OCI-LY1 (cell line): ENCODE results near the gene KRT35.

ENCODE experiments used
- H2AFZ ChIP-seq: fragments of 200-600 bp; sonication (generic), shearing (Covaris generic); 2 replicates; pipeline ENCODE4 v1.6.0; 2014; ENCODE audit warnings: antibody characterized with exemption, mild to moderate bottlenecking, low read length
- H3F3A ChIP-seq: fragments of 200-600 bp; sonication (generic), shearing (Covaris generic); 2 replicates; pipeline ENCODE4 v1.6.0; 2014; ENCODE audit warnings: mild to moderate bottlenecking, antibody characterized with exemption, low read length, moderate library complexity; ENCODE audit not compliant: insufficient read depth
- H3K27ac ChIP-seq: fragments of 200-600 bp; sonication (generic); 2 replicates; pipeline ENCODE4 v1.5.1; 2014; ENCODE audit warnings: low read length, mixed run types, mild to moderate bottlenecking, low read depth; ENCODE audit not compliant: poor library complexity, severe bottlenecking
- H3K27me3 ChIP-seq: fragments of 200-600 bp; sonication (generic); 2 replicates; pipeline ENCODE4 v1.6.0; 2014; ENCODE audit warnings: antibody characterized with exemption, mild to moderate bottlenecking, low read length, moderate library complexity; ENCODE audit not compliant: insufficient read depth
- H3K36me3 ChIP-seq: fragments of 200-600 bp; sonication (generic); 2 replicates; pipeline ENCODE4 v1.6.1; 2014; ENCODE audit warnings: mild to moderate bottlenecking, antibody characterized with exemption, low read length, moderate library complexity, mixed read lengths; ENCODE audit not compliant: insufficient read depth
- H3K4me1 ChIP-seq: fragments of 200-600 bp; sonication (generic); 2 replicates; pipeline ENCODE4 v1.5.1; 2014; ENCODE audit warnings: mild to moderate bottlenecking, low read length, moderate library complexity; ENCODE audit not compliant: insufficient read depth, severe bottlenecking
- H3K4me2 ChIP-seq: fragments of 200-600 bp; sonication (generic), shearing (Covaris generic); 2 replicates; pipeline ENCODE4 v1.6.1; 2014; ENCODE audit warnings: low read length
- H3K4me3 ChIP-seq: fragments of 200-600 bp; sonication (generic); 2 replicates; pipeline ENCODE4 v1.5.1; 2014; ENCODE audit warnings: low read length, low read depth, mild to moderate bottlenecking, mixed read lengths; ENCODE audit not compliant: poor library complexity, severe bottlenecking
- H3K79me2 ChIP-seq: fragments of 200-600 bp; shearing (Covaris generic); 2 replicates; pipeline ENCODE4 v1.6.1; 2016; ENCODE audit warnings: mixed run types, low read length, mixed read lengths; ENCODE audit not compliant: insufficient read depth
- H3K9ac ChIP-seq: fragments of 200-600 bp; sonication (generic), shearing (Covaris generic); 2 replicates; pipeline ENCODE4 v1.6.1; 2014; ENCODE audit warnings: mild to moderate bottlenecking, low read length, mixed read lengths
- H3K9me2 ChIP-seq: fragments of 200-600 bp; sonication (generic), shearing (Covaris generic); 2 replicates; pipeline ENCODE4 v1.6.1; 2014; ENCODE audit warnings: low read depth, mild to moderate bottlenecking, low read length, mixed read lengths
- H3K9me3 ChIP-seq: fragments of 200-600 bp; shearing (Covaris generic); 2 replicates; pipeline ENCODE4 v1.6.1; 2014; ENCODE audit warnings: low read length, mixed read lengths
- H4K20me1 ChIP-seq: fragments of 200-600 bp; sonication (generic), shearing (Covaris generic); 2 replicates; pipeline ENCODE4 v1.6.0; 2016; ENCODE audit warnings: mild to moderate bottlenecking, low read length; ENCODE audit not compliant: insufficient read depth
- CTCF ChIP-seq: fragments of 200-600 bp; sonication (generic), shearing (Covaris generic); IDR thresholded peaks from 2 replicates; pipeline ENCODE4 v1.5.1; 2017; ENCODE audit warnings: mild to moderate bottlenecking, antibody characterized with exemption, low read length, moderate library complexity, mixed read lengths
- EZH2 ChIP-seq: fragments of 200-600 bp; sonication (generic), shearing (Covaris generic); IDR thresholded peaks from 2 replicates; pipeline ENCODE4 v1.8.0; 2017; ENCODE audit warnings: borderline replicate concordance, mixed run types, mild to moderate bottlenecking, antibody characterized with exemption, low read length, moderate library complexity, mixed read lengths

Gene KRT35

GRCh38 chr17:41448506-41448905 lies 32.4 kb downstream of the KRT35 start:
- Histone ChIP-seq H3K36me3 (no peaks in the 10 kb centered on the region), H3K9ac (no peak overlapping the region), H3K79me2 (no peaks in the 10 kb centered on the region), H2AFZ (no peak overlapping the region), H4K20me1 (no peaks in the 10 kb centered on the region), H3K27me3 (no peaks in the 10 kb centered on the region), H3K4me1 (no peaks in the 10 kb centered on the region), H3K27ac (no peak overlapping the region), H3K9me2 (no peaks in the 10 kb centered on the region), H3K4me3 (no peak overlapping the region), H3K9me3 (no peaks in the 10 kb centered on the region), H3K4me2 (no peak overlapping the region), H3F3A (no peaks in the 10 kb centered on the region)
- TF ChIP-seq CTCF (no peak), EZH2 (no peak)

GRCh38 chr17:41446806-41447205 lies 34.1 kb downstream of the KRT35 start:
- no peak overlapping the region for H3K27ac ChIP-seq
- H3F3A ChIP-seq: no peaks in the 10 kb centered on the region
- no peak overlapping the region for H3K4me2 ChIP-seq
- 0 out of 2 replicates have a peak, but pooled peaks cover 4% of the 10 kb centered on the region for H3K27me3 ChIP-seq
- no peaks in the 10 kb centered on the region for H3K4me1 ChIP-seq
- no peaks in the 10 kb centered on the region for H3K36me3 ChIP-seq
- TF ChIP-seq CTCF: no peak
- H3K4me3 ChIP-seq: no peak overlapping the region
- no peaks in the 10 kb centered on the region for H3K79me2 ChIP-seq
- H3K9ac ChIP-seq: no peak overlapping the region
- no peak overlapping the region for H2AFZ ChIP-seq
- H3K9me2 ChIP-seq: no peaks in the 10 kb centered on the region
- H3K9me3 ChIP-seq: no peaks in the 10 kb centered on the region
- H4K20me1 ChIP-seq: no peaks in the 10 kb centered on the region

- H3K4me1 ChIP-seq: no peaks in the 10 kb centered on the region
- H3K27me3 ChIP-seq: 0 out of 2 replicates have a peak, but pooled peaks cover 4% of the 10 kb centered on the region
- H3K9ac ChIP-seq: no peak overlapping the region
- no peaks in the 10 kb centered on the region for H3K9me2 ChIP-seq
- no peaks in the 10 kb centered on the region for H3K36me3 ChIP-seq
- no peaks in the 10 kb centered on the region for H3K79me2 ChIP-seq
- H2AFZ ChIP-seq: no peak overlapping the region
- H3F3A ChIP-seq: no peaks in the 10 kb centered on the region
- H3K4me3 ChIP-seq: no peak overlapping the region
- H3K9me3 ChIP-seq: no peaks in the 10 kb centered on the region
- no peak overlapping the region for H3K27ac ChIP-seq
- H4K20me1 ChIP-seq: no peaks in the 10 kb centered on the region
- TF ChIP-seq CTCF (no peak), EZH2 (no peak)
- no peak overlapping the region for H3K4me2 ChIP-seq
These were observed 36.3 kb downstream of the KRT35 start for GRCh38 chr17:41444640-41445039.
